Peyer's patch (tissue), 4 donors: ENCODE data around the gene MTRR. TPM values are rescaled to one million over a fixed set of nuclear protein-coding genes. Genes with fewer than 3 reads are reported as not detected.
"Not testable (repeated sequence)": the region's sequence is repeated elsewhere in the genome, so short reads cannot be mapped to it uniquely, and the experiment has no call there.

ENCODE experiments used
- DNase-seq, 3 donors: peaks; one replicate each; pipeline ENCODE4 v3.0.0-alpha.2; 2017 to 2019
- H3K27ac ChIP-seq, 4 donors: fragments of 200-600 bp; sonication (generic); one replicate each; pipeline ENCODE4 v1.5.1; 2016 to 2019
- H3K27me3 ChIP-seq, 2 donors: fragments of 200-600 bp; sonication (generic); one replicate each; pipeline ENCODE4 v1.5.1; 2019
- H3K36me3 ChIP-seq, 3 donors: fragments of 200-600 bp; sonication (generic); one replicate each; pipeline ENCODE4 v1.5.1; 2016 to 2019
- H3K4me1 ChIP-seq, 4 donors: fragments of 200-600 bp; sonication (generic); one replicate each; pipeline ENCODE4 v1.5.1; 2016 to 2019
- H3K4me3 ChIP-seq, 4 donors: fragments of 200-600 bp; sonication (generic); 1 replicate in 3 of 4; 2 replicates in 1 of 4; pipeline ENCODE4 v1.5.1; 2016 to 2019; ENCODE audit warnings: mild to moderate bottlenecking in 1 of 4
- H3K9me3 ChIP-seq, 4 donors: fragments of 200-600 bp; sonication (generic); one replicate each; pipeline ENCODE4 v1.5.1; 2016 to 2019; ENCODE audit warnings: mild to moderate bottlenecking in 1 of 4
- CTCF ChIP-seq, 6 experiments: fragments of 450-650 bp in 4 of 6; fragments of 200-600 bp in 2 of 6; sonication (generic) in 1 of 6; IDR thresholded peaks; one replicate each; pipeline ENCODE4 v1.5.1; 2017 to 2019; ENCODE audit warnings: antibody characterized with exemption in 6 of 6, mild to moderate bottlenecking in 3 of 6, moderate library complexity in 1 of 6
- POLR2A ChIP-seq, 2 donors: fragments of 450-650 bp; IDR thresholded peaks; one replicate each; pipeline ENCODE4 v1.5.1; 2017; ENCODE audit warnings: antibody characterized with exemption in 2 of 2, mild to moderate bottlenecking in 2 of 2, moderate library complexity in 2 of 2
- total RNA-seq, 4 donors: library from RNA; depleted of rRNA; stranded (reverse); fragments of >200 nt; gene quantifications; one replicate each; pipeline ENCODE4 v1.1.0, GENCODE V29; 2016

MTRR gene
- total RNA-seq, 4 donors from 2014 or later, result 45.7 to 82.1 (median 71.7) TPM

- Histone ChIP-seq H3K36me3 (peaks cover 0 to 48% (median 0%) of the 10 kb centered on the region in 3 donors), H3K4me1 (no peaks in the 10 kb centered on the region), H3K27ac (no peak overlapping the region)
Measured at GRCh38 chr5:7904170-7904569, 35.2 kb downstream of the MTRR start.

GRCh38 chr5:7907612-7908011, 38.7 kb downstream of the MTRR start:
- H3K36me3 ChIP-seq, result peaks cover 0 to 16% (median 0%) of the 10 kb centered on the region in 3 donors
- TF ChIP-seq POLR2A (IDR thresholded peaks at IDR 0.05) (no peak), CTCF (IDR thresholded peaks at IDR 0.05) (no peak)
- H3K27me3 ChIP-seq, result no peaks in the 10 kb centered on the region
- H3K9me3 ChIP-seq, result peaks cover 0 to 10% (median 0%) of the 10 kb centered on the region in 4 donors
- H3K4me1 ChIP-seq, result no peaks in the 10 kb centered on the region
- no peak overlapping the region for H3K27ac ChIP-seq
- H3K4me3 ChIP-seq, result no peak overlapping the region
- no peak for DNase-seq

More at GRCh38 chr5:7904170-7904569, 35.2 kb downstream of the MTRR start:
- TF ChIP-seq CTCF (IDR thresholded peaks at IDR 0.05), result no peak
- TF ChIP-seq POLR2A (IDR thresholded peaks at IDR 0.05), result no peak
- no peaks in the 10 kb centered on the region for H3K27me3 ChIP-seq
- H3K9me3 ChIP-seq, result peaks cover 0 to 10% (median 0%) of the 10 kb centered on the region in 4 donors
- no peak overlapping the region for H3K4me3 ChIP-seq
- DNase-seq, result no peak

- no peak overlapping the region for H3K27ac ChIP-seq
- H3K4me1 ChIP-seq, result no peaks in the 10 kb centered on the region
- peaks cover 0 to 10% (median 0%) of the 10 kb centered on the region in 3 donors for H3K36me3 ChIP-seq
- H3K9me3 ChIP-seq, result peaks cover 0 to 10% (median 0%) of the 10 kb centered on the region in 4 donors
- TF ChIP-seq POLR2A (IDR thresholded peaks at IDR 0.05) (no peak), CTCF (IDR thresholded peaks at IDR 0.05) (no peak)
- no peak for DNase-seq
- no peak overlapping the region for H3K4me3 ChIP-seq
- no peaks in the 10 kb centered on the region for H3K27me3 ChIP-seq
Measured at GRCh38 chr5:7908317-7908716, 39.4 kb downstream of the MTRR start.

GRCh38 chr5:7910738-7911428, 41.9 kb downstream of the MTRR start:
- H3K36me3 ChIP-seq, result peaks cover 0 to 10% (median 0%) of the 10 kb centered on the region in 3 donors
- TF ChIP-seq CTCF (IDR thresholded peaks at IDR 0.05) (no peak), POLR2A (IDR thresholded peaks at IDR 0.05) (no peak)
- H3K9me3 ChIP-seq, result peaks cover 0 to 10% (median 0%) of the 10 kb centered on the region in 4 donors
- H3K4me1 ChIP-seq, result no peaks in the 10 kb centered on the region
- H3K4me3 ChIP-seq, result no peak overlapping the region
- no peaks in the 10 kb centered on the region for H3K27me3 ChIP-seq
- H3K27ac ChIP-seq, result no peak overlapping the region
- DNase-seq, result no peak

- H3K27me3 ChIP-seq, result not testable (repeated sequence)
Measured at GRCh38 chr5:7911429-7911771, 42.5 kb downstream of the MTRR start.

GRCh38 chr5:7916171-7916804, 47.3 kb downstream of the MTRR start:
- no peak for DNase-seq
- Histone ChIP-seq H3K27ac (no peak overlapping the region), H3K4me3 (no peak overlapping the region), H3K4me1 (no peaks in the 10 kb centered on the region), H3K36me3 (no peaks in the 10 kb centered on the region), H3K9me3 (no peaks in the 10 kb centered on the region), H3K27me3 (no peaks in the 10 kb centered on the region)
- TF ChIP-seq CTCF (IDR thresholded peaks at IDR 0.05) (no peak), POLR2A (IDR thresholded peaks at IDR 0.05) (no peak)

More at GRCh38 chr5:7911429-7911771, 42.5 kb downstream of the MTRR start:
- not testable (repeated sequence) for H3K4me3 ChIP-seq, H3K27ac ChIP-seq, DNase-seq, H3K4me1 ChIP-seq, H3K9me3 ChIP-seq
- H3K36me3 ChIP-seq, result peaks cover 0 to 10% (median 0%) of the 10 kb centered on the region in 3 donors
